OCI-M2 (cell line): Measurements from ENCODE around the gene TOR1B.
"Not testable (repeated sequence)": the region's sequence is repeated elsewhere in the genome, so short reads cannot be mapped to it uniquely, and the experiment has no call there.

ENCODE experiments used
- DNase-seq: peaks from one replicate; lab custom pipeline; 2025; ENCODE audit not compliant: unreplicated experiment; lab: John Stamatoyannopoulos, UW

Gene TOR1B, protein sequence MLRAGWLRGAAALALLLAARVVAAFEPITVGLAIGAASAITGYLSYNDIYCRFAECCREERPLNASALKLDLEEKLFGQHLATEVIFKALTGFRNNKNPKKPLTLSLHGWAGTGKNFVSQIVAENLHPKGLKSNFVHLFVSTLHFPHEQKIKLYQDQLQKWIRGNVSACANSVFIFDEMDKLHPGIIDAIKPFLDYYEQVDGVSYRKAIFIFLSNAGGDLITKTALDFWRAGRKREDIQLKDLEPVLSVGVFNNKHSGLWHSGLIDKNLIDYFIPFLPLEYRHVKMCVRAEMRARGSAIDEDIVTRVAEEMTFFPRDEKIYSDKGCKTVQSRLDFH

DNA sequence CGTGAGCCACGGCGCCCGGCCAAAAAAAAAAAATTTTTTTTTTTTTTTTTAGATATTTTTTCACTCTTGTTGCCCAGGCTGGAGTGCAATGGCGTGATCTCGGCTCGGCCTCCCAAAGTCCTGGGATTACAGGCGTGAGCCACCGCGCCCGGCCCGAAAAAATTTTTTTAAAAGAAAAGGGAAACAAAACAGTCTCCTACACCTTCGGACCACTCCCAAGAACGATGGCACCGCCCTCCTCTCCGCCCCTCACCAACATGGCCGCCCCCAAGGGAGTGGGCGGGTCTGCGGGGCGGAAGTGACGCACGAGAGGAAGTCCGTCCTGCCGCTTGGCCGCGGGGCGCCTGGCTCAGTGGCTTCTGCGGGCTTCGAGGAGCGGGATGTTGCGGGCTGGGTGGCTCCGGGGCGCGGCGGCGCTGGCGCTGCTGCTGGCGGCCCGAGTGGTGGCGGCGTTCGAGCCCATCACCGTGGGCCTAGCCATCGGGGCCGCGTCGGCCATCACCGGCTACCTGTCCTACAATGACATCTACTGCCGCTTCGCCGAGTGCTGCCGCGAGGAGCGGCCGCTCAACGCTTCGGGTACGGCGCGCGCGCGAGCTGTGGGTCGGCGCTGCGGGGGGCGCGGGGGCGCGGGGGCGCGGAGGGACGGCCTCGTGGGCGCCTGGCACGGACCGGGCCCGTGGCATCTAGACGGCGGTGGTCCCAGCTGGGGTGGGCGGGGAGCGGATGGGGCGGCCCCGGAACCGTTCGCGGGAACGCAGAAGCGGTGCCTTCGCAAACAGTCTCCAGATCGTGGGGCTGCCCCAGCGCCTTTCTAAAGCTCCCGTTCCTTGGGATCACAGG lies at the start of gene TOR1B:
Gene TOR1B, plus strand, starts transcription at position 352 of the 843 bp plus-strand sequence. Its CDS starts 29 bp downstream, at position 381.
- no peak for DNase-seq

DNA sequence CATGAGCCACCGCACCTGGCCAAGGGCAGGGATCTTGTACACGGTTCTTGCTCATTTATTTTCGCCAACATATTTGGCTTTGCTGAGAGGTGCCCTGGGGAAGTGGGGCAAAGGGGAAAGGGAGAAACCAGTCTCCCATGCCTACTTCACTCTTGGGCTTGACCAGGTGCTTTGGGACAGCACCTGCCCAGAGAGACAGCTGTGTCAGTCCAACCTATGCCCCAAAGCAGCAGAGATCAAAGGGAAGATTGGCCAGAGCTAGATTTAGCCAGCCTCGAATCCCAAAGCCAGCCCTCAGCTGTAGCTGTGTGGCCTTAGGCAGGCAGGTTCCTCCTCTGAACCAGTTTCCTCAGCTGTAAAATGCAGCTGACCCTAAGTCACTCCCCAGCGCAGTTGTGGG lies 47.8 kb upstream of the TOR1B start:
- no peak for DNase-seq

DNA sequence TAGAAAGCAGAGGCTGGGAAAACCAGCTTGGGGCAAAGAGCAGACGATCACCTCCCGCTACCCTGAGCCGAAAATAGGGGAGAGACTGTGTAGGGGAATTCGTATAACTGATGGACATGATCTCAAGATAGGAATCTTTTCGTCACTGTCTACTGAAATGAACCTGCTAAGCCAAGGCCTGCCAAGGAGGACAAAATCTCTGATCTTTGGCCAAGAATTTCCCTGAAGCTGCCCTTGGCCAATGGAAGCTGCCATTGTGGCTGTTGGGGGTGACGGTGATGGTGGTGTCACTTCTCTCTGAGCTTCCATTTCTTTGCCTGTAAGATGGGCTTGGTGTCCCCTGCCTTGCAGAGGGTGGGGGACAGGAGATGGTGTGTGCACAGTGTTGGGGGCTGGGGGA lies 46.8 kb upstream of the TOR1B start:
- no peak for DNase-seq

DNA sequence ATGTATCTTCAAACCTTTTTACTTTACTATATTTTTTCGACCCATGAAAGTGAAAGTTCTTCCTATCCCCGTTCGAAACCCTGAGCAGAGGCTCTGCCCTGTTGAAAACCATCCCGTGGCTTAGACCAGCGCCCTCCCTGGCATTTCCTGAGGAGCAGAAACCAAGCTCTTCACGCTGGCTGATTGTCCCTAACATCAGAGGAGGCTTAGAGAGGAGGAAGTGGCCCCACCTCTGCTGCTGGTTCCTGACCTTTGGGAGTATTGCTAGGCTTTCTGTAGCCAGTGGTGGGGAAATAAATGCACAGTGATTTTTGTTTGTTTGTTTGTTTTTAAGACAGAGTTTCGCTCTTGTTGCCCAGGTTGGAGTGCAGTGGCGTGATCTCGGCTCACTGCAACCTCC lies 45.9 kb upstream of the TOR1B start:
- no peak for DNase-seq

DNA sequence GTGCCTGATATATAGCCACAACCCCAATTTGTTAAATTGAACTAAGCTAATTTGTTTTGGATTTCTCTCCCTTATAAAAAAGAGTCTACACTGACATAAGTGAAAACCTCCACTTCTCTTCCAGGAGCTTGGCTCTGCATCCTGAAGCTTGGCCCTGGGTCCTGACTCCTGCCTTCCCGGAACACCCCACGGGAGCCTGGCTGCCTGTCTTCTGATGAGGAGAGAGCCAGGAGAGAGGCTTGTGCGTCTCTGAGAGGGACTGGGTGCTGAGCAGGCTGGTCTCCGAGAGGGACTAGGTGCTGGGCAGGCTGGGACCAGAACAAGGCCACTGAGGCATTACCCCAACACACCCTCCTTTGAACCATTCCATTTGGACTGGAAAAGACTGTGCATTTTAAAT lies 43.7 kb upstream of the TOR1B start:
- DNase-seq, result no peak

DNA sequence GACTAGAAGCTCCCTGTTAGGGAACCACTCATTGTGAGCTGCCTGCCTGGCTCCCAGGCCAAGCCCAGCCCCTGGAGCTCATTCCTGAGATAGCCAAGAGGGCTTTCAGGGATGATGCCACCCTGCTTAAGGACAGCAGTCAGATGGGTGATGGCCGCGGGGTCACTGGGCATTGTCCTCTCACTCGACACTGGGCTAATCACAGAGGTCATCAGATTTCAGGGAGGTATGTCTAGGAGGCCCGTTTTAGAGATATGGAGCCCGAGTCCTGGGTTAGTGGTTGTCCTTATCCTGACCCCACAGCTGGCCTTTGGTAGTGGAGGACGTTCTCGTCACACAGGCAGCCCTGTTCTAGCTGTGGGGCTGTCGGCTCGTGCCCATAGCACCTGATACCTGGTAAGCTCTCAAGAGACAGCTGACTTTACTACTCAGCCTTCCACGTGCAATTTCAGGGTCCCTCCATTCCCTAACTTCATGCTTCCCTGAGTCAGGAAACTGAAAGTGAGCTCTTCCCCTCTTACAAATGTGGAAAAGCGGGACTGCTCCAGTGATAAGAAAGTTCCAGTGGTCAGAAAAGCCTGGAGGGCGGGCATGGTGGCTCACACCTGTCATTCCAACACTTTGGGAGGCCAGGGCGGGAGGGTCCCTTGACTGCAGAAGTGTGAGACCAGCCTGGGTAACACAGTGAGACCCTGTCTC lies 43.0 kb upstream of the TOR1B start:
- DNase-seq, result no peak

DNA sequence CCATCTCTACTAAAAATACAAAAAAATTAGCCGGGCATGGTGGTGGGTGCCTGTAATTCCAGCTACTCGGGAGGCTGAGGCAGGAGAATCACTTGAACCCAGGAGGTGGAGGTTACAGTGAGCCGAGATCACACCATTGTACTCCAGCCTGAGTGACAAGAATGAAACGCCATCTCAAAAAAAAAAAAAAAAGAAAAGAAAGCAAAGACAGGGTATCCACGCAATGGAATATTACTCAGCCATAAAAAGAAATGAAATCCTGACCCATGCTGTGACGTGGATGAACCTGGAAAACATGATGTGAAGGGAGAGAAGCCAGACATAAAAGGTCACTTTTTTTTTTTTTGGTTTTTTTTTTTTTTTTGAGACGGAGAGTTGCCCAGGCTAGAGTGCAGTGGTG lies 42.2 kb upstream of the TOR1B start:
- not testable (repeated sequence) for DNase-seq

DNA sequence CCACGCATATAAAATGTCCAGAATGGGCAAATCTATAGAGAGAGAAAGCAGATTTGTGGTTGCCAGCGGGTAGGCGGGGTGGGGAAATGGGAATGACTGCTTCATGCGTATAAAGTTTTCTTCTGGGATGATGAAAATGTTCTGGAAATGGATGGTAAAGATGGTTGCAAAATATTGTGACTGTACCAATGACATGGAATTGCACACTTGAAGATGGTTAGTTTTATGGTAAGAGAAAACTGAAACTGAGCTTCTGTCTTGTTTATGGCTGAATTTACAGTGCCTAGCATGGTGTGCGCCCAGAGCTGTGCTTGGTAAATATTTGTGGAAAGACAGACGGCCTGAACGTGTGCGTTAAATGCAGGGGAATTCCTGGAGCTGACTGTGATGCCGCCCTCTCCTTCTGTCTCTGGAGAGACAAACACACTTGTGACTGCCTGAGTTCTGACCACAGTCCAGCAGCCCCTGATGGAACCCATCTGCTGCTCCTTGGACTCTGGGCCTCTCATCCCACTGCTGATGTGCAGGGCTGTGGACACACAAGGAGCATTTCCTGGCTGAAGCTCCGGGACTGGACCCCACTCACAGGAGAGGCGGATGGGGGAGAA lies 41.6 kb upstream of the TOR1B start:
- no peak for DNase-seq

DNA sequence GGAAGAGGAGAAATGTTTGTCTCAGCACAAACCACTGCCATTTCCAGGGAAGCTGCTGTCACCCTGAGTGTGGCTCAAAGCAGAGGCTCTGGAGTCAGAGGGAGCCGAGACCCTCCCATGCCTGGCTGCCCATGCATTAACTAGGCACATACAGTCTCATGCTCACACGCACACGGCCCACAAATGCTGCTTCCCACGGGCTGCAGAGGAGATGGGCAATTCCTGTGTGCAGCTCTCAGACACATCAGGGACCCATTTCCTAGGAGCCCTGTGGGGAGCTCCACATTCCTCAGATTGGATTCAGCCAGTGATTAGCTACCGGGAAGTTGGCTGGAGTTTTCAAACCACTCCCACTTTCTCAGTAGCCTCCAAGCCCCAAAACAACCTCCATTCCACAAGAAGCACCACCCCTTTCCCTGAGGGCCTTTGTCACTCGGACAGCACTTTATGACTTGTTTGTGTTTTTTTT lies 41.0 kb upstream of the TOR1B start:
- no peak for DNase-seq

DNA sequence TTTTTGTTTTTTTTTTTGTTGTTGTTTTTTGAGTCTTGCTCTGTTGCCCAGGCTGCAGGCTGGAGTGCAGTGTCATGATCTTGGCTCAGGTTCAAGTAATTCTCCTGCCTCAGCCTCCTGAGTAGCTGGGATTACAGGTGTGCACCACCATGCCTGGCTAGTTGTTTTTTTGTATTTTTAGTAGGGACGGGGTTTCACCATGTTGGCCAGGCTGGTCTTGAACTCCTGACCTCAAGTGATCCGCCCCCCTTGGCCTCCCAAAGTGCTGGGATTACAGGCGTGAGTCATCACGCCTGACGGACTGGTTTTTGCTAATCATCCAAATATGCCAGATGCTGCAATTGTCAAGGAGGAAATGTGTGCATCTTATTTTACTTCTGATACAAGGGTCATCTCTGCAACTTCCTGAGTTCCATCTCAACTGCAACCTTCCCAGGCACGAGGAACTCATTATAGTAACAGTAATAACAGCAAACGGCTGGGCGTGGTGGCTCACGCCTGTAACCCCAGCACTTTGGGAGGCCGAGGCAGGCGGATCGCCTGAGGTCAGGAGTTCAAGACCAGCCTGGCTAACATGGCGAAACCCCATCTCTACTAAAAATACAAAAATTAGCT lies 40.5 kb upstream of the TOR1B start:
- not testable (repeated sequence) for DNase-seq

DNA sequence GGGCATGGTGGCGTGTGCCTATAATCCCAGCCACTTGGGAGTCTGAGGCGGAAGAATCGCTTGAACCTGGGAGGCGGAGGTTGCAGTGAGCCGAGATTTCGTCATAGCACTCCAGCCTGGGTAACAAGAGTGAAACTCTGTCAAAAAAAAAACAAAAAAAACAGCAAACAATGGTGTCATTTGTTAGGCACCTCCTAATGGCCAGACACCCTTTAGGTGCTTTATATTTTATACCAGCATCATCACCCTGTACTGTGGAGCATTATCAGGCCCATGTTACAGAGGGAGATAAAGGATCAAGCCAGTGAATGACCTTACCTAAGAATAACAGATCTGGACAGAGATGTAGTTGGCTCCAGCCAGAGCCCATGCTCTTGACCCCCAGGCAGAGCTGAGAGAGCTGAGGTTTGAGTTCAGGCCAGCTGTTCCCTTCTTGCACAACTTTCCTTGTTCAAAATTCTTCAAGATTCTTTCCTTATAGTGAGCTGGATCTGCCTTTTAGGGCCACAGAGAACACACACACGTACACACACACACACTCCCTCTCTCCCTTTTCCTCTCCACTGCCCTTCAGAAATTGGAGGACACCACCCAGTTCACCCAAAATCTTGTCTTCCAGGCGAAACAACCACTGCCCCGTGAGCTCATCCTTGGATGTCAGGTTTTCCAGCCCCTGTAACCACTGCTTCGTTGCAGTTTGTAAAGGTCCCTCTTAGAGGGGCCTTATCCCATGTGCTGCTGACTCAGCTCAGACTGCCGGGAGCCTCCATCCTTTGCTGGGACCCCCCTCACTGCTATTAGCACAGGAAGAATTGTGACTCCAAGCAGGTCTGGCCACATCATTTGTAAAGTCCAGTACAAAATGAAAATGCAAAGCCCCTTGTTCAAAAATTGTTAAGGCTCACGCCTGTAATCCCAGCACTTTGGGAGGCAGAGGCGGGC lies 39.7 kb upstream of the TOR1B start:
- no peak for DNase-seq

DNA sequence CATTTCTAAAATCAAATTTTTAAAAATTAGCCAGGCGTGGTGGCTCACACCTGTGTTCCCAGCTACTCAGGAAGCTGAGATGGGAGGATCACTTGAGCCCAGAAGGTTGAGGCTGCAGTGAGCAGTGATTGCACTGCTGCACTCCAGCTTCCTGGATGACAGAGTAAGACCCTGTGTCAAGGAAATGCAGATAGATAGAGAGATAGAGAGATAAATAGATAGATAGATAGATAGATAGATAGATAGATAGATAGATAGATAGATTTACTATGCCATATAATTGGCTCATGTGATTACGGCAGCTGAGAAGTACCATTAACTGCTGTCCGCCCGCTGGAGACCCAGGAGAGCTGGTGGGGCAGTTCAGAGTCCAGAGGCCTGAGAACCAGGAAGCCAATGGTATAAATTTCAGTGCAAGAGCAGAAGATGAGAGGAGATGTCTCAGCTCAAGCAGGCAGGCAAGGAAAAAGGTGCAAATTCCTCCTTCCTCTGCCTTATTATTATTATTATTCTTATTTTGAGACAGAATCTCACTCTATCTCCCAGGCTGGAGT lies 37.1 kb upstream of the TOR1B start:
- DNase-seq, result no peak

DNA sequence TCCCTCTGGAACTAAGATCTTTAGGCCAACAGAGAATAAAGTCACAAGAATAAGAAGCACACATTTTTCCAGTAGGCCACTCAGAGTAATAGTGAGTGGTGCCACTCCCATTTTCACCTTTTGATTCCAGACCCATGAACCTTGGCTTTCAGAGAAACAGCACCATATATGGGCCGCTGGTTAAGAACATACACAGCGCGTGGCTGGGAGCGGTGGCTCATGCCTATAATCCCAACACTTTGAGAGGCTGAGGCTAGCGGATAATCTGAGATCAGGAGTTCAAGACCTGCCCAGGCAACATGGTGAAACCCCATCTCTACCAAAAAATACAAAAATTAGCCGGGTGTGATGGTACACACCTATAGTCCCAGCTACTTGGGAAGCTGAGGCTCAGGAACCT lies 34.5 kb upstream of the TOR1B start:
- no peak for DNase-seq

DNA sequence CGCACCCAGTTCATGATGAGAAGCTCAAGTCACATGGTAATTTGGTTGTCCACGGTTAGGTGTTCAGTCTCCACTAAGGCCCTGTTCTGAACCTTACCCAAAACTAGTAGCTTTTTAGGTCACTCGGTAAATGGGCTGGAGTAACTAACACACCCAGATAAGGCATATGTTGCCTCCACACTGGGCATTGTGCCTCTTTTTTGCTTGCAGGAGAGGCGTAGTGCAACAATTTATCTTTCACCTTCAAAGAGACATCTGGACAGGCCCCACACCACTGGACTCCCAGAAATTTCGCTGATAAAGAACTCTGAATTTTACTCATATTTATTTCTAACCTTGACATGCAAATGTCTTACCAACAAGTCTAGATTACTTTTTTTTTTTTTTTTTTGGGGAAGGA lies 33.3 kb upstream of the TOR1B start:
- no peak for DNase-seq

DNA sequence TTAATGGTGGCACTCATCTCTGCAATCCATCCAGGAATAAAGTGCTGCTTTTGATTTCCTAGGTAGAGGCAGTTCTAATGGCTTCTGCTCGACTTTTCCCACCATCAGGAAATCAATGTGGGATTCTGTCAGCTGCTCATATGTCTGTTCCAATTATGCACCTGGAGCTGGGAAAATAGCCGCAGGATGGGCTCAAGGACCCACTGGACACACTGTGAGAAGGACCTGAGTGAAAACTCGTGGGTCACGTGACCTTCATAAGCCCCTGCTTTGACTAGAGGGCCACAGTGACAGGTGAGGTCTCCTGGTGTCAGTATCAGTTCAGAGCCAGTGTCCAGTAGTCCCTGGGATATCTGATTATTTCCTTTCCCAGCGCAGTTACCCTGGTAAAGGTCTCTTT lies 32.2 kb upstream of the TOR1B start:
- DNase-seq, result no peak

DNA sequence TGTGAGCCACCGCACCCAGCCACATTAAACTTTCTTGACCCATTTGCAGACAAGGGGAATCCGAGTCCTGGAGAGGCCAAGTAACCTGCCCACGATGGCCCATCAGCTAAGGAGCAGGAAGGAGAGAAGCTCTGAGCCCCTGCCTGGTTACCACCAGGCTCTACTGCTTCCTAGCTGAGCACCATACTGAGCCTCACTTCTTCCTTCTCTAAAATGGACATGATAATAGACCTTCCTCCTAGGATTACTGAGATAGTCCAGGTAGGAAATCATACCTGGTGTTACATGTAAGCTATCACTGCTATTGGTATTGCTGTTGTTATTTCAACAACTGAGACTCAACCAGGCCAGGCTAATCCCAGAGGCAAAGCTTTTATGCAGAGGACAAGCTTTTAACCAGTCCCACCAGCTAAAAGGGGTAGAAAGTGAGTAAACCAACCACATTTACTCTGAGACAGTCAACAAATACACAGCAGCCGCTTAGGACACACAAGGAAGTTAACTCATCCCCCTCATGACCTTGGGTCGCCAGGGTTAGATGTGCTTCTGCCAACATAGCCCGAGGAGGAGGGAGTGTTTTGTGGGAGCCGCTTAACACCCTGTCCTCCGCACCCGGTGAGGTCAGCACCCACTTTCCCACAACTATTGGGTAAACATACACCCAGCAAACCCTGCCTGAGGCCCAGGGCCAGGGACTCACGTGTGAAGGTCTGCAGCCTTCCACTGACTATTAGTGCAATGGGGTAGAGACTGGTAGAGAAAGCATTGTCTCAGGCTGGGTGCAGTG lies 29.5 kb upstream of the TOR1B start:
- DNase-seq, result no peak

DNA sequence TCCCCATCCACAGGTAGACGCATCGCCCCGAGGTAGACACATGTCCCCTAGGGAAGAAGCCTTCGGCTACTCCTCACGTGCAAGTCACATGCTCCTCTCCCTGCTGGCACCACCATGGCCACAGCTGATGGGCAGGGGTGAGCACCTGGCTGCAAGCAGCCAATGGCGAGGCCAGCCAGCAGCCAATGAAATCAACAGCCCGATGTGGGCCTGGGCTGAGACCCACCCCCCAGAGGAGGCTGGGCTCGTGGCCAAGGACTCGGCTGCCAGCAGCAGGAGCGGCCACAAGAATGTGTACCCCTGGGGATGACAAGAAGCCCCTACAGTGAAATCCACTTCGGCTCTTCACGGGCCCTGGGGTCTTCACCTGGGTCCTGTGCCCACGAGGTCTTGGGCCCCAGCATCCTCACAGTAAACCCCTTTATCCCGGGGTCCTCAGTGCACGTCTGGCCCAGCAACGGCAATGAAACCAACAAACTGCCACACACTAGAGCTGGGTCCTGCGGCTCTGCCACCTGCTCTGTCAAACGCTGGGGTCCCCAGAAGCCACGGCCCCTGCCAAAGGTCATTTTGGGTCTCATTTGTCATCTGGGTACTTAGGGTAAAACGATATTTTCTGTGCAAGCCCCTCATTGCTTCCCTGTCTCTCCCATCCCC lies 28.1 kb upstream of the TOR1B start:
- no peak for DNase-seq

DNA sequence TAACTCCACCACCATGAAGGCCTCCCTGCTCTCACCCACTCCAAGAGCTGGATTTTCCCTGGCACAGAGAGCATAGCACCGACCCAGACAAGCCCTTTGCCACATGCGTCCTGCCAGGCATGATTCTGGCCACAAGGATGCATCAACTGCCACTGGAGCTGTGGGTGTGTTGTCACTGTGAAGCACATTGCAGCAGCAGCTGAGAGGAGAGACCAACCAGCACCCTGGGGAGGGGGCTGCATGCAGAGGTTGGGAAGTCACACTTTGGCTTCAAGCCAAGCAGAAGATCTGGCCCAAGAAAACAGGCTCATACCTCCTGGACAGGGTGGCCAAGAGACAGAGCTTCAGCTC lies 27.6 kb upstream of the TOR1B start:
- DNase-seq, result no peak
